ENCODE measurements around the gene IRAK1.

The IRAK1 gene

DNA sequence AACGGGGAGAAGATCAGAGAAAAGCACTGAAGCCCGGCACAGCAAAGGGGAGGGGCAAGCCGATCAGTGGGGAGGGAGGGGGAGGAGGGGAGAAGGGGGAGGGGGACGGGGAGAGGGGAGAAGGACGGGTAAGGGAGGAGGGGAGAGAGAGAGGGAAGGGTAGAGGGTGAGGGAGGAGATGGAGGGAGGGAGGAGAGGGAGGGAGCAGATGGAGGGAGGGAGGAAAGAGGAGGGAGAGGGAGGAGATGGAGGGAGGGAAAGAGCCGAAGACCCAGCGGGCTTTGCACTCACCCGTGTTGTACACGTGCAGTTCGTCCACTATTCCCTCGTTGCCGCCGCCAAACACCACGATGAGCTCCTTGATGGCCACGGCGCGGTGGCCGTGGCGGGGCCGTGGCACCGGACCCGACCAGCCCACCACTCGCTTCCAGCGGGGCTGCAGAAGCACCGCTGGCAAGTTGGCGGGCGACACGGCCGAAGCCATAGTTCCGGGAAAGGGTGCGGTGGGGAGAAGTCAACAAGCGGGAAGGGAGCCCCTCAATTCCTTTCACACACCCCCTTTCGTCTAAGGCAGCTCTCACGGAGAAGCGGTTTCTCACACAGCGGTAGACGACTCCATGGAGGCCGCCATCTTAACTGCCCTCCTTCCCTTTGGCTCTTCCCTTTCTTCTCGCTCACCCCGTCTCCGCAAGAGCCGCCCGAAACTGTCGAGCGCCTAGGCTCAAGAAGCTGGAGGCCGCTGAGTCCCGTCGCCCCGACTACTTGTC lies 49.2 kb downstream of the IRAK1 start:
- H3K27ac ChIP-seq, result peak overlapping the region; percentile 97
- TF ChIP-seq, protein P1, sequence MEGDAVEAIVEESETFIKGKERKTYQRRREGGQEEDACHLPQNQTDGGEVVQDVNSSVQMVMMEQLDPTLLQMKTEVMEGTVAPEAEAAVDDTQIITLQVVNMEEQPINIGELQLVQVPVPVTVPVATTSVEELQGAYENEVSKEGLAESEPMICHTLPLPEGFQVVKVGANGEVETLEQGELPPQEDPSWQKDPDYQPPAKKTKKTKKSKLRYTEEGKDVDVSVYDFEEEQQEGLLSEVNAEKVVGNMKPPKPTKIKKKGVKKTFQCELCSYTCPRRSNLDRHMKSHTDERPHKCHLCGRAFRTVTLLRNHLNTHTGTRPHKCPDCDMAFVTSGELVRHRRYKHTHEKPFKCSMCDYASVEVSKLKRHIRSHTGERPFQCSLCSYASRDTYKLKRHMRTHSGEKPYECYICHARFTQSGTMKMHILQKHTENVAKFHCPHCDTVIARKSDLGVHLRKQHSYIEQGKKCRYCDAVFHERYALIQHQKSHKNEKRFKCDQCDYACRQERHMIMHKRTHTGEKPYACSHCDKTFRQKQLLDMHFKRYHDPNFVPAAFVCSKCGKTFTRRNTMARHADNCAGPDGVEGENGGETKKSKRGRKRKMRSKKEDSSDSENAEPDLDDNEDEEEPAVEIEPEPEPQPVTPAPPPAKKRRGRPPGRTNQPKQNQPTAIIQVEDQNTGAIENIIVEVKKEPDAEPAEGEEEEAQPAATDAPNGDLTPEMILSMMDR (IDR thresholded peaks at IDR 0.05), result no peak
- no peak for TF ChIP-seq ZFX (IDR thresholded peaks at IDR 0.05; ENCODE audit: borderline replicate concordance)

DNA sequence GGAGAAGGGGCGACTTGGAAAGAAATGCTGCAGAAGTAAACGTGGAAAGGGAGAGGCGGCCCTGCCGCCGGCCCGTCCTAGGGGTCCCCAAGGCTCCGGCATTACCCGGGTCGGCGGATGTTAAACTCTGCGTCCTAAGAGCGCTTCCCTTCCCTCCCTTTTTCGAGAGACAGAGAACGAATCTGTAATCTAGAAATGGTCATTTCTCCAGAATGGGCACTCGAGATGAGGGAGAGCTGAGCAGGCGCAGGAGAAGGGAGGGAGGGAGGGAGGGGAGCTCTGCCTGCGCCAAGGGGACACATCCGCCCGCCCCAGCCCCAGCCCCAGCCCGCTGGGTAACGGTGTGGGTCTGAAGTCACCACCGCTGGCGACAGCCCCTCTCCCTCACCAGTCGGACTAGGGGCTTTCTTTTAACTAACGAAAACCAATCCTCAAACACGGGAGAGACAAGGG lies 49.8 kb downstream of the IRAK1 start:
- TF ChIP-seq, protein P1 (IDR thresholded peaks at IDR 0.05), result no peak
- no peak for TF ChIP-seq ZFX (IDR thresholded peaks at IDR 0.05; ENCODE audit: borderline replicate concordance)
- peak overlapping the region; percentile 97 for H3K27ac ChIP-seq

DNA sequence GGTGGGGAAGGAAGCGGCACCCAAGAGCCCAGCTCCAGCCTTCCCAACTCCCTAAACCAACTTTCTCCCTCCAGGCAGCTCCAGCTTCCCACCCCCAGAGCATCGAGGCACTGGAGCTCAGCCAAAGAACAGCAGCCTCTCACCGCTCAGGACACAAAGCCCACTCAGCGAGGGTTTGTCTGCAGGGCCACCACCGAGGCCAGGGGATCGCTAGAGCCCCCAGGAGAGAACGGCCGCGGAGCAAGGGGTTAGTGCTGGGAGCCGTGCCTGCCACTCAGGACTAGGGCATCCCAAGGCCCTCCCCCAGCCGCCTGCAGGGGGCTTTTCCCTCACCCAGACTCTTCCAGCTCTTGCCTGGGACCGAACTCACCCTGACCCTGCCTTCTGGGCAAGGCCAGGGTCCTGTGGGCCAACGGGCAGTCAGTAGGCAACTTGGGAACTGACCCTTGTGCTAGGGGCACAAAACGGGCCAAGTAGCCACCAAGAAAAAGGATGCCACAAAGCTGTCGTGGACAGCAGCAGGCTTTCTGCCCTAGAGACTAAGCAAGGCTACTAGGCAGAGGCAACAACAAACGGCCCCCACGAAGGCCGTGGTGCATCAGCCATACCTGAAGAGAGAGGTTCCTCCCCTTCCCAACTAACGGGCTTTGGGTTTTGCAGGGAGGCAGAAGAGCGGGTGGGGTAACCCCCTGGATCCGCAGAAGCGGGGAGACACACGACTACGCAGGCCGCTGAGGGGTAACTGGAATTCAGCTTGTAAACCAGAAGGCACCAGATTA lies 50.4 kb downstream of the IRAK1 start:
- H3K27ac ChIP-seq, result no peak overlapping the region
- TF ChIP-seq, protein P1 (IDR thresholded peaks at IDR 0.05), result no peak
- TF ChIP-seq ZFX (IDR thresholded peaks at IDR 0.05; ENCODE audit: borderline replicate concordance), result no peak

DNA sequence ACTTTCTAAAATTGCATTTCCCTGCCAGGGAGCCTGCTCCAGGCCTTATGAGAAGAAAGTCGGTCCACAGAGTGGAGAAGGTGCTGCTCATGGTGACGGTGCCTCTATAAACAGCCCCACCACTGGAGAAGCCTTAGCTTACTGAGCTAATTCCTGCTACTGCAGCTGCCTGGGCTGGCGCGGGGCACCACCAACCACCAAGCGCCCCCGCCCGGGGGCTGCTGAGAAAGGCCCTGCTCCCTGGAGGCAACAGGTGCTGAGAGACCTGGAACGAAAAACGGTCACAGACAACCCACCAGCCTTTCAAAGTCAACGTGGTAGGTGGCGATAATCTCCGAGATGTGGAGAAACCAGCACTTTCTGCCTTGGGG lies 51.0 kb downstream of the IRAK1 start:
- TF ChIP-seq, protein P1 (IDR thresholded peaks at IDR 0.05), result no peak
- no peak for TF ChIP-seq ZFX (IDR thresholded peaks at IDR 0.05; ENCODE audit: borderline replicate concordance)
- H3K27ac ChIP-seq, result no peak overlapping the region

DNA sequence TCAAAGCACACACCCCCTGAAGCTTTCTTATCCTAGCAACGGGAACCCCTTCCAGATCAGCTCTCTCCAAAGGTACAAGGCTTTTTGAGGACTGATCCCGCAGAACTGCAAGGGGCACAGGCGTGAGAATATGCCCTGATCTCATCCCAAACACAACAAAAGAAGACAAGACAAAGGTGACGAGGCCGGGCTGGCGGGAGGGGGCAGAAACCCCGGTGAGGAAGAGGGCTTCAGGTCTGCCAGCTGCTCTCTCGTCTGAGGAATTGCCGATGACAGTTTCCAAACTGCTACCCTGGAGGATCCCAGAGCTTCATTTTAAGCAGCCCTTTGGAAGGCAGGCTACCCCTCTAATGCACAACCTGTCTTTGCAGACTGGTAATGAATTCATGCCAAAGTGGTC lies 51.4 kb downstream of the IRAK1 start:
- TF ChIP-seq, protein P1 (IDR thresholded peaks at IDR 0.05), result no peak
- TF ChIP-seq ZFX (IDR thresholded peaks at IDR 0.05; ENCODE audit: borderline replicate concordance), result no peak
- no peak overlapping the region for H3K27ac ChIP-seq

DNA sequence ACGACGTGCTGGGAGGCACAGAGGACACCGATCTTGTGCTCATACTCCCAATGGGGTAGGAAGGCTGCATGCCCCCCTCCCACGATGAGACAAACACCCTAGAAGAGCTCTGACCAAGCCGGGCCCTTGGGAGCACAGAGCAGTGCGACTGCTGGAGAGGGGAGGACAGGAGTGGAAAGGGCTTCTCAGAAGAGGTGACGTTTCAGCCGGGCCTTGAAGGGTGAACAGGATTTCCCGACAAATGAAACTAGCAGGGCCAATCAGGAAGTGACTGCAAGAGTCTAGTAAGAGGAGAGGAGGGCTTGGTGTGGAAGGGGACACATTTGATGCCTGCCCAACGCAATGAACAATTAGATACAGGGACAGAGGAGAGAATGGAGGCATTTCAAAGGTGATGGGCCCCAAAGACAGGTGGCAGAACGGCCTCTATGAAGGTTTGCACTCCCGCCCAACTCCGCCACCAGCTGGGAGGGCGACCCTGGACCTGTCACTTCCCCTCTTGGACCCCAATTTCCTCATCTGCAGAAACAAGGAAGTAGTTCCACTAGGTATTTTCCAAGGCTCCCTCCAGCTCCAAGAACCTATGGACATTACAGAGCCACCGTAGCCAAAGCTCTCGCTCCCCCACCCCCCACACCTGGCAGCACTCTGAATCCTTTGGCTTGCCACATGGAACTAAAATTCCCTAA lies 52.0 kb downstream of the IRAK1 start:
- TF ChIP-seq, protein P1 (IDR thresholded peaks at IDR 0.05), result no peak
- no peak for TF ChIP-seq ZFX (IDR thresholded peaks at IDR 0.05; ENCODE audit: borderline replicate concordance)
- H3K27ac ChIP-seq, result no peak overlapping the region

All from 22Rv1 (cell line).